ENCODE data around the gene FGFR3.
A peak's percentile ranks its signal among the peaks of the same experiment; 100 is the strongest.
"Not testable (repeated sequence)": the region's sequence is repeated elsewhere in the genome, so short reads cannot be mapped to it uniquely, and the experiment has no call there.

Gene FGFR3

DNA sequence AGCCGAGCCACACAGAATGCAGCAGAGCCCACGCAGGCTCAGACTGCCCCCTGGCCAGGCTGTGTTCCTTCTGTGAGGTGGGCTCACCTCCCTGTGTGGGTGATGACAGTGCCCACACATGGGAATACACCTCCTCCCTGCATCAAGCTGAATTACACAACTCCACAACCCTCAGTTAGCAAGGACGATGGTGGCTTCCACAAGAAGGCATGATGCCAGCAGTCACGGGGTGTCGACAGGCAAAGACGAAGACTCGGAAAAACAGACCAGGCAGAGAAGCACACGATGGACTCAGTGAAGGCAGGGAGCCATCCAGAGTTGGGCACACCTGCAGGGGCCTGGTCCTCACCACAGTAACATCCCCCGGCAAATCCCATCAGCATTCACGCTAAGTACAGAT lies 50.8 kb downstream of the FGFR3 start:
- no peak for DNase-seq

DNA sequence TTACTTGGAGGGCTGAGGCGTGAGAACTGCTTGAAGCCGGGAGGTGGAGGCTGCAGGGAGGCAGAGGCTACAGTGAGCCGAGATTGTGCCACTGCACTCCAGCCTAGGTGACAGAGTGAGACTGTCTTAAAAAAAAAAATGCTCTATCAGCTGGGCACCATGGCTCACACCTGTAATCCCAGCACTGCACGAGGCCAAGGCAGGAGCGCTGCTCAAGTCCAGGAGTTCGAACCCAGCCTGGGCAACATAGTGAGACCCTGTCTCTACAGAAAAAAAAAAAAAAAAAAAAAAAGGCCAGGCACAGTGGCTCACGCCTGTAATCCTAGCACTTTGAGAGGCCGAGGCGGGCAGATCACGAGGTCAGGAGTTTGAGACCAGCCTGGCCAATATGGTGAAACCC lies 51.5 kb downstream of the FGFR3 start:
- DNase-seq = not testable (repeated sequence)

DNA sequence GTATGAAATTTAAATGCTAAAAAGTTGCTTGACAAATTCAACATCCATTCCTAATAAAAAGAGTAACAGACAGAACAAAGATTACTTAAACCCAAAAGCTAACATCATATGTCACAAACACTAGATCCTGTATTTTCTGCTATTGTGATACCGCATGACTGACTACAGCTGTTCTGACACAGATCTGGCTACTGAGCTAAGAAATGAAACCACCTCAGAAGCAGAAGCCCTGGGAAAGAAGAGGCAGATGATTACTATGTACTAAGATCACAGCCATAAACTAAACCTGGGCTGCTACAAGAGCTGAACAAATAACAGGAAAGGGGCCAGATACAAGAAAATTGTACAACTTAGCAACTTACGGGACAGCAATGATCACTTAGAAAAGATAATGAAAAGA lies 53.5 kb downstream of the FGFR3 start:
- no peak for DNase-seq

DNA sequence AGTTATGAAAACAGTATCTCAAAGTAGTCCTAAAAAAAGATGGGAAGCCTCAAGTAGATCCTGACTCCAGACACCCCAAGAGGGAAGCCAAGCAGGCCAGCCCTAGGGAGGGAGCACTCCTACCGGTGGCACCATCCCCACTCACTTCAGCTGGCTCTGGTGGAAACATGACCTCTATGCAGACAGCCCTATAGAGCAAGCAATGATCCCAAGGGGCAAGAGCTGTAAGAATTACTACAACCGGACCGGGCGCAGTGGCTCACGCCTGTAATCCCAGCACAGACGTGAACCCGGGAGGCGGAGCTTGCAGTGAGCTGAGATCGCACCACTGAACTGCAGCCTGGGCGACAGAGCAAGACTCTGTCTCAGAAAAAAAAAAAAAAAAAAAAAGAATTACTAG lies 57.2 kb downstream of the FGFR3 start:
- DNase-seq = no peak

DNA sequence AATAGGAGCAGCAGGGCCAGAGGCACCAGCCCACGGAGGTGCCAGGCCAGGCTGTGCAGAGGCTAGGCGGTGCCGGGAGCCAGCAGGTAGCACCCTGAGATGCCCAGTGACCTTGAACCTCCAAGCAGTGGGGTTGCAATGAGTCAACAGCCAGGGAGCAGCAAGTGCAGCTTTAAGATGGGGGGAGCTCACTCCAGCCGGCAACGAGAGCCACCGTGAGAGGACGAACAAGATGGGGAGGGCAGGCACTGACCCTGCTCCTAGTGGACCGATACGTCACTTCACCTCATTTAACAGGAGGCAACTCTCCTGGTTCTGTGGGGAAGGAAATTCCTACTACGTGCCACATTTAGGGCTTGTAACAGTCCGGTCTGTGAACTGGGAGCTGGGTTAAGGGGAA lies 58.1 kb downstream of the FGFR3 start:
- no peak for DNase-seq

DNA sequence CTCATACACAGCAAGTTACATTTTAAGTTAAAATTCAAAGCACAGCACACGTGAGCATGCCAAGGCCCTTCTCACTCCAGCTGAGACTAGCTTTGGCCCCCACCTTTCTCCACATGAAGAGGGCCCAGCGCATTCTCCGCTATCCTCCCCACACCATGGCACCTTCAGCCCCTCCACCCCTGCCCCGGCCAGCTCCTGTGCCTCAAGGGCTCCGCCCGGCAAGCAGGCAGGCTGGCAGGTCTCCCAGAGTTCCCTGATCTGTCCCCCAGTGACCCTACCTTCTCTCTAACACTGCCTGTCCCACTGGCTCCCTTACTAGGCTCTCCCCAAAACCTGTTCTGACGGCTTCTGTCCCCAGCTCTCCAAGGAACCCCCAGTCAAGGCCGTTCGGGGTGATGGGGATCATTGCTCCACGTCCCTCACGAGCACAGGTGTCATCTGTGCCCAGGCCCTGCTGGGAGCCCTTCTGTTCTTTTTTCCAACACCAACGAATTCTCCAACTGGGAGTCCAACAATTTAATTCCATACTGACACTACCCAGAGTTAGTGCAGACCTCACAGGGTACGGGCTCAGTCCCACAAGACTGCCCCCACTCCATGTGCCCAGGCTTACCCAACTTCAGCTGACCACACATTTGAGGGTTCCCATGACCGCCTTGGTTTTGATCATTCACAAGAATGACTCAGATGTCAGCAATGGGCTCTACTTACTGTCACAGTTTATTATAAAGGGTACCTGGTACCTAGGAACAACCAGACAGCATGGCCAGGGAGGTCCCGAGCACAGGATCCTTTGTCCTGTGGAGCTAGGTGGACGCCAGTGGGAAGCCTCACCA lies 58.7 kb downstream of the FGFR3 start:
- no peak for DNase-seq

DNA sequence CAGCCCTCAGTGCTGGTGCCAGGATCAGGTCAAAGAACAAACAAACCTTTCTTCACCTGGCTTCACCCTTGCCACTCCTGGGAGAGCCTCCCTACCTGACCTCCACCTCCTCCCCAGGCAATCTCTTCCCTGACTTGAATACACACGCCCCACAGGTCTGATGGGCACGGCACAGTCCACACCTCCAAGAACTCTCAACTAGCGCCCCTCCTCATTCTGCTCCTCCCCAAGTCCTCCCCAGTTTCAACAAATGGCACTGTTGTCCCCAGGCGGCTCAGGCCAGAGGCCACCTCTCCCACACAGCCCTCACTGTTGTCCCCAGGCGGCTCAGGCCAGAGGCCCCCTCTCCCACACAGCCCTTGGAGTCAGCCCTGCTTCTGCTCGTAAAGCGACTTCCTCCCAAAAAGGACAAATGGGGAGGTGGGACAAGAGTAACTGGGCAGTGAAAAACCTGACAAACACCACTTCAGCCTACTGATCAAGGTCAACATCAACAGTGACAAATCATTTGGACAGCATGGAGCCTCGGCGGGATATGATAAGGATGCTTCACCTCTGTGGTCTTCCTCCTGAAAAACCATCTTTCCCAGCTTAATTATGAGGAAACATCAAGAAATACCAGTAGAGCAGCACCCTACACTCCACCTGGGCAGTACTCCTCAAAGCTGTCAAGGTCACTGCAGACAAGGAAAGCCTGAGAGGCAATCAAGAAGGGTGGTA lies 60.0 kb downstream of the FGFR3 start:
- no peak for DNase-seq

DNA sequence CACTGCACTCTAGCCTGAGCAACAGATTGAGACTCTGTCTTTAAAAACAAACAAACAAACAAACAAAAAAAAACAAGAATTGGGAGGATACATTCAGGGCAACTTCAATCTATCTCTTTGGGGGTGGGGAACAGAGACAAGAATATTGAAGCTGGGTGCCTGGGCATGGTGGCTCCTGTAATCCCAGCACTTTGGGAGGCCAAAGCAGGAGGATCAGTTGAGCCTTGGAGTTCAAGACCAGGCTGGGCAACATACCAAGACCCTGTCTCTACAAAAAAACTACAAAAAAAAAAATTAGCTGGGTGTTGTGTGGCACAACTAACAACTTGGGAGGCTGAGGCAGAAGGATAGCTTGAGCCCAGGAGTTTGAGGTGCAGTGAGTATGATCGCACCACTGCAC lies 61.7 kb downstream of the FGFR3 start:
- DNase-seq = no peak

DNA sequence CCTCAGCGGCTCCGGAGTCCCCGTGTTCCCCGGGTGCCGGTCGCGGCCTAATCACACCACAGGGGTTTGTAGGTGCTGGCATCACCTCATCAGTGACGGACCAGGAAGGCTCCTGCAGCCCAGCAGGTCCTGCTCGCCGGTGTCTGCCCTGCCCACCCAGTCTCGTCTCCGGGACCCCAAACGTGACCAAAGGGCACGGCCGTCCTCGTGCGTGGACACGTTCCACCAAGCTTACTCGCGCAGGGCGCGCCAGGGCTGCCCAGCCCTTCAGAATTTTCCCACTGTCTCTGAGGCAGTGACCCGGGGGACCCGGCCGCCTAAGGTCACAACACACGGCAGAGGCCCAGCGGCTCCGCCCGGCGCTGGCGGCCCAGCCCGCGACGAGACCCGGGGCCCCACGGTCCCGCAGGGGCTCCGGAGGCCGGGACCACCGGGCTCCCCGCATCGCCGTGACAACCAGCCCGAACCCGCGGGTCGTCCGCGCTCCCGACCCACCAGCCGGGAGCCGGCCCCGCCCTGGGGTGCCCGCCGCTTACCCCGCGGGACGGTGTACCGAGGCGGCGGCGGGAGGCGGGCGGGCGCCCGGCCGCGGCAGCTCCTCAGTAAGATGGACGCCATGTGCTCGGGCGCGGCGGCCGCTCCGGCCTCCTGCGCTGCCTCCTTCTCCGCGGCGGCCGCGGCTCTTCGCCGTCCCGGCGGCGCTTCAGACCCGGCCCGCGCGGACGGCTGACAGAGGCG lies 62.4 kb downstream of the FGFR3 start:
- no peak for DNase-seq

DNA sequence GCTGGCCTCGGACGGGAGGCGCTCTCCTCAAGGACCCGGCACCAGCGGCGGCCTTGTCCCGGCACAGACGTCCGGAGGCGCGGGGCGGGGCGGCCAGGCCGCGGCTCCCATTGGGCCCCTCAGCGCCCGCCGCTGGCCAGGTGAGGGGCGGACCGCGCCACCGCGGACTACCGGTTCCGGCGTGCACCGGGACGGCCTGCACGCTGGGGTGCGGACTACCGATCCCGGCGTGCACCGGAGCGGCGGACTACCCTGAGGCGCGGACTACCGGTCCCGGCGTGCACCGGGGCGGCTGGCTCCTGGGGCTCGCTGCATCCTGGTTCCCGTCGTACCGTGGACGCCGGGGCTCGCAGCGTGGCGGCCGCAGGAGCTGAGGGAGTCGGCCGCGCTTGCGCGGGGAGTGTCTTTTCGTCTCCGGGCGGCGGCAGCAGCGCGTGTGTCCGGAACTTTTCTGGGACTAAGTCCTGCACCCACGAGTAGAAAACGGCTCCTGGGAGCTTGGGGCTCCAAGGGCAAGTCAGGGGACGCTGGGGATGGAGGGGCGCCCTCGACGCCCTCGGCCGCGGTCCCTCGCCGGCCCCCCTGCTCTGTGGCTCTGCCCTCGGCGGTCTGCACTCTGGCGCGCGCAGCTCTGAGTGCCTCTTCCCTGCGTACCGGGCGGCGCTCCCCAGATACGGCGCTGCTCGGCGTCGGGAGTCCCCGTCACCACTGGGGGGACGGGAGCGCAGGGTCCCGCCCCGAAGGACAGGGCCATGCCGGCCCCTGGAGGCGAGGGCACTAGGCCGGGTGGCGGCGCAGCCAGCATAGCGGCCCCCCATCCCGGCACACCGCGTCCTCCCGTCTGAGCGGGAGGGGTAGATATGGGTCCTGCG lies 63.2 kb downstream of the FGFR3 start, which contains the start of gene LETM1:
TSS of gene LETM1 (minus strand) at position 86 of the 872 bp plus-strand sequence. CDS start 206 bp downstream, outside the sequence.
- DNase-seq = peak; percentile 93

DNA sequence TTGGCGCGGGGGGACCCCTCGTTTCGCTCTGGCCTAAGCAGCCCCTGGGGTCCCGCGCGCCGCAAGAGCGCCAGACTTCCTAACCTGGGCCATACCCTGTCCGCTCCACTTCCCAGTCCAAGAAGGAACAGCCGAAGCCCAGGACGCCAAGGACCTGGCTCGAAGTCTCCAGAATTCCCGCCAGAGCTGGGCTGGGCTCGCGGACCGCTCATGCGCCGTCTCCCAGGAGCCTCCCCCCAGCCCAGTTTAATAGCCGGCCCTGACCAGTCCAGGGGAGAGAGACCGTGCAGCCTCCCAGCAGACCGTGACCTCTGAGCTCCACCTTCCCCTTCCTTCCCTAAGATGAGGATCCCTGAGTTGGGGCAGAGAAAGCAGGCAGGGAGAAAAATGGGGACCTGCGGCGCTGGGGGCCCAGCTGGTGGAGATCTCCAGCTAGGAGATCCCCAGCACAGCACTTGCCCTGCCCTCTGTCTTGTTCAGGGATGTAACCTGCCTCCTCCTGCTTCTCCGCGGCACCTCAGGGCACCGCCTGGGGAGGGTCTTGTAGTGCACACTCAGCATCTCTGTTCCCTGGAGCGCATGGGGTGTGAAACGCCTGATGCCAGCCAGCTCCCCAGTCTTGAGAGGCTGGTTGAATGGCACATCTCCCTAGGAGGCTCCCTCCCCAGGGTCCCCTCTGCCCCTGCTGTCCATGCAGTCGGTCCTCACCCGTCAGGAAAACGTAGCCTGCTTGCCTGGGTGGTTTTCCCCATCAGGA lies 64.0 kb downstream of the FGFR3 start:
- DNase-seq = no peak

DNA sequence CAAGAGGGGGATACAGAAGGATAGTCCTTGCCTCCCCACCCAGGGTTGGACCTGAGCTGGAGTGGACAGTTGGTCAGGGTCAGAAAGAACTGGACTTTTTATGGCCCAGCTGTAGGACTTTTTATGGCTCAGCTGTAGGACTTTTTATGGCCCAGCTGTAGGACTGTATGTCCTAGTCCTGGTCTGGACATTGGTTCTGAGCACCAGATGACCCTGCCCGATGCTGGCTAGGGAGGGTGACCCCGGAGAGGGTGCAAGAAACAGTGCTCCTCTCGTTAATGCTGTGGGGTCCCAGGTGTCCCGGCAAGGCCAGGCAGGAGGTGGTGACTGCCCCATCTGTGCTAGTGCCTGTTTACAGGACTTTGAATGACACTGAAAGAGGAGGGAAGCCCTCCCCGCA lies 64.8 kb downstream of the FGFR3 start:
- no peak for DNase-seq
